GM11168 (cell line): Measurements from ENCODE around the gene KDM6B.
"Not testable (repeated sequence)": the region's sequence is repeated elsewhere in the genome, so short reads cannot be mapped to it uniquely, and the experiment has no call there.

ENCODE experiments used
- in situ Hi-C: fragments of 300-500 bp; cut with MboI; formaldehyde crosslinking; loops from one replicate; pipeline ENCODE4 v1.12.0; 2022; ENCODE audit warnings: low sequenced_read_pairs; ENCODE audit not compliant: unreplicated experiment

The KDM6B gene

GRCh38 chr17:7851438-7852261 is 17.6 kb downstream of the KDM6B start:
- in situ Hi-C loops: no loop called here

- in situ Hi-C loops: no loop called here
These were observed 18.2 kb downstream of the KDM6B start for GRCh38 chr17:7852262-7852670.

DNA sequence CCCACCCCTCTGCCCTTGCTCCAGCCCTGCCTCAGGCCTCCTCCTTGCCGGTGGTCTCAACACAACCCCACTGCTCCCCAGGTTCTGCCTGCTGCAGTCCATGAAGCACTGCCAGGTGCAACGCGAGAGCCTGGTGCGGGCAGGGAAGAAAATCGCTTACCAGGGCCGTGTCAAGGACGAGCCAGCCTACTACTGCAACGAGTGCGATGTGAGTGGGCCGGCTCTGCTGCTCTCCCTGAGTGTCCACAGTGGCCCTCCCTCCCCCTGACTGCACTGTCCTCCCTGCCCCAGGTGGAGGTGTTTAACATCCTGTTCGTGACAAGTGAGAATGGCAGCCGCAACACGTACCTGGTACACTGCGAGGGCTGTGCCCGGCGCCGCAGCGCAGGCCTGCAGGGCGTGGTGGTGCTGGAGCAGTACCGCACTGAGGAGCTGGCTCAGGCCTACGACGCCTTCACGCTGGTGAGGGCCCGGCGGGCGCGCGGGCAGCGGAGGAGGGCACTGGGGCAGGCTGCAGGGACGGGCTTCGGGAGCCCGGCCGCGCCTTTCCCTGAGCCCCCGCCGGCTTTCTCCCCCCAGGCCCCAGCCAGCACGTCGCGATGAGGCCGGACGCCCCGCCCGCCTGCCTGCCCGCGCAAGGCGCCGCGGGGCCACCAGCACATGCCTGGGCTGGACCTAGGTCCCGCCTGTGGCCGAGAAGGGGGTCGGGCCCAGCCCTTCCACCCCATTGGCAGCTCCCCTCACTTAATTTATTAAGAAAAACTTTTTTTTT is 19.1 kb downstream of the KDM6B start:
- in situ Hi-C loops: no loop called here

DNA sequence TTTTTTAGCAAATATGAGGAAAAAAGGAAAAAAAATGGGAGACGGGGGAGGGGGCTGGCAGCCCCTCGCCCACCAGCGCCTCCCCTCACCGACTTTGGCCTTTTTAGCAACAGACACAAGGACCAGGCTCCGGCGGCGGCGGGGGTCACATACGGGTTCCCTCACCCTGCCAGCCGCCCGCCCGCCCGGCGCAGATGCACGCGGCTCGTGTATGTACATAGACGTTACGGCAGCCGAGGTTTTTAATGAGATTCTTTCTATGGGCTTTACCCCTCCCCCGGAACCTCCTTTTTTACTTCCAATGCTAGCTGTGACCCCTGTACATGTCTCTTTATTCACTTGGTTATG is 19.6 kb downstream of the KDM6B start:
- in situ Hi-C loops: no loop called here

DNA sequence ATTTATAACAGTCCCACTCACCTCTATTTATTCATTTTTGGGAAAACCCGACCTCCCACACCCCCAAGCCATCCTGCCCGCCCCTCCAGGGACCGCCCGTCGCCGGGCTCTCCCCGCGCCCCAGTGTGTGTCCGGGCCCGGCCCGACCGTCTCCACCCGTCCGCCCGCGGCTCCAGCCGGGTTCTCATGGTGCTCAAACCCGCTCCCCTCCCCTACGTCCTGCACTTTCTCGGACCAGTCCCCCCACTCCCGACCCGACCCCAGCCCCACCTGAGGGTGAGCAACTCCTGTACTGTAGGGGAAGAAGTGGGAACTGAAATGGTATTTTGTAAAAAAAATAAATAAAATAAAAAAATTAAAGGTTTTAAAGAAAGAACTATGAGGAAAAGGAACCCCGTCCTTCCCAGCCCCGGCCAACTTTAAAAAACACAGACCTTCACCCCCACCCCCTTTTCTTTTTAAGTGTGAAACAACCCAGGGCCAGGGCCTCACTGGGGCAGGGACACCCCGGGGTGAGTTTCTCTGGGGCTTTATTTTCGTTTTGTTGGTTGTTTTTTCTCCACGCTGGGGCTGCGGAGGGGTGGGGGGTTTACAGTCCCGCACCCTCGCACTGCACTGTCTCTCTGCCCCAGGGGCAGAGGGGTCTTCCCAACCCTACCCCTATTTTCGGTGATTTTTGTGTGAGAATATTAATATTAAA is 20.2 kb downstream of the KDM6B start:
- in situ Hi-C loops: no loop called here

DNA sequence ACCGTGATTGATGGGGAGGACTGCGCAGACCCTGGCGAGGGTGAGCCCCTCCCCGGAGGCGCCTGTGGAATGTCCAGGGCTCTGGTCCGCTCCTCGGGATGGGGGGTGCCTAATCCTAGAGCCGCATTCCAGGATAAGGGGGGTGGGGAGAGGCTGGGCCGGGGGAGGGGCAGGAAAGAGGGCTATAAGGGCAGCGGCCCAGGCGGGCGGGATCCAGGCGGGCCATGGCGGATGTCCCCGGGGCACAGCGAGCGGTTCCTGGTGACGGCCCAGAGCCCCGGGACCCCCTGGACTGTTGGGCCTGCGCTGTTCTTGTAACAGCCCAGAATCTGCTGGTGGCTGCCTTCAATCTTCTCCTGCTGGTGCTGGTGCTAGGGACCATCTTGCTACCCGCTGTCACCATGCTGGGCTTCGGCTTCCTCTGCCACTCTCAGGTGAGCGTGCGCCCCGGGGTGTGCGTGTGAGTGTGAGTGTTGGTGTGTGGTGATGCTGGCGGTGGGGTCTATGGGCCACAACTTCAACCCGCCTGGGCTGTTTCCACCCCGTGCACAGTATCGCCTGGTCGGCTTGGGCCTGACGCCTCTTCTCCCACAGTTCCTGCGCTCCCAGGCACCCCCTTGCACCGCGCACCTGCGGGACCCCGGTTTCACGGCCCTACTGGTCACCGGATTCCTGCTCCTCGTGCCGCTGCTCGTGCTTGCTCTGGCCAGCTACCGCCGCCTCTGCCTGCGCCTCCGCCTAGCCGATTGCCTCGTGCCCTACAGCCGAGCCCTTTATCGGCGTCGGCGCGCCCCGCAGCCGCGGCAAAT is 21.0 kb downstream of the KDM6B start, which contains the start of gene TMEM88:
TSS of gene TMEM88 (plus strand) at position 216 of the 809 bp plus-strand sequence. CDS start at position 225, 9 bp downstream.
- in situ Hi-C loops: no loop called here

DNA sequence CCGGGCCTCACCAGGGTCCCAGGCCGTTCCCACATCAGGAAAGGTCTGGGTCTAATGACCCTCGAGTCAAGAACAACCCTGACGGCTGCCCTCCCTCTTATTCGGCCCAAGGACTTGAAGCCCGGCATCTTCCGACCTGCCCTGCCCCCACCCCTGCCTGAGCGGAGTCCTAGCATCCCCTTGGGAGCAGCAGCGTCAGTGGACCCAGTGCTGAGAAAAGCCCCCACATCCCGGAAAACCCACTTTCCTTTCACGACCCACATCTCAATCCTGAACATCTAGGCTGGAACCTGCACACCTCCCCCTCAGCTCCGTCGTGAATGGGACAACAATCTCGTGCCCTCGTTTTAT is 21.6 kb downstream of the KDM6B start:
- in situ Hi-C loops: no loop called here

DNA sequence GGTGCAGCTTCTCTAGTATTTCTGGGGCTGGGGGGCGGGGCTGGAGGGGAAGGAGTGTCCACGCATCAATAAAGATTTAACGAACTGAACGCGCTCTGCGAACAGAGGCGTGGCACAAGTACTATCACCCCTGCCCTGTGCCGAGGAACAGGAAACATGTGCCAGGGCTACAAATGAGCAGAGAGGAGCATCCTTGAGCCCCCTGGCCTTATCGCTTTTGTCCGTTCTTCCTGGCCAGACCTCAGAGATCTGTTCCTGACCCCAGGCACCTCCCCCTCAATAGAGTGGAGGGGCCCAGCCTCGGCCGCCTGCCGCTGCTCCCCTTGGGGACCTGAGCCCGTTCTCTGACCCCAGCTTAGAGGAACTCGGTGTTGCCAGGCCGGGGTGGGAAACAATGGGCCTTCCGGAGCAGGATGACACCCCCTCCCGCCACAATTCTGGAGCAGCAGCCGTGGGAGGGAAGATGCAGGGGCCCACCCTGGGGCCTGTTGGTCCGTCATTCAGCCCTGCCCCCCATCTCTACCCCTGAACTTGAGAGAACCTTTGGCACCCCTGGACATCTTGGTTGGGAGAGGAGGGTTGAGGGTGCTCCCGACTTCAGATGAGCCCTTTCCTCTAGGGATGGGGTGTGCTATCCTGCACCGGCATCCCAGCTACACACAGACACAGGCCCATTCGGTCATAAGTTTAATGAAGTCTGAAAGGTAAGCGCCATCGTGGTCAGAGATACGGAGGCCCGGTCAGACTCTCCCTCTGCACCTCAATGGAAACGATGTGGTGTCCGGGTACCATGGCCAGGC is 22.2 kb downstream of the KDM6B start:
- in situ Hi-C loops: no loop called here

DNA sequence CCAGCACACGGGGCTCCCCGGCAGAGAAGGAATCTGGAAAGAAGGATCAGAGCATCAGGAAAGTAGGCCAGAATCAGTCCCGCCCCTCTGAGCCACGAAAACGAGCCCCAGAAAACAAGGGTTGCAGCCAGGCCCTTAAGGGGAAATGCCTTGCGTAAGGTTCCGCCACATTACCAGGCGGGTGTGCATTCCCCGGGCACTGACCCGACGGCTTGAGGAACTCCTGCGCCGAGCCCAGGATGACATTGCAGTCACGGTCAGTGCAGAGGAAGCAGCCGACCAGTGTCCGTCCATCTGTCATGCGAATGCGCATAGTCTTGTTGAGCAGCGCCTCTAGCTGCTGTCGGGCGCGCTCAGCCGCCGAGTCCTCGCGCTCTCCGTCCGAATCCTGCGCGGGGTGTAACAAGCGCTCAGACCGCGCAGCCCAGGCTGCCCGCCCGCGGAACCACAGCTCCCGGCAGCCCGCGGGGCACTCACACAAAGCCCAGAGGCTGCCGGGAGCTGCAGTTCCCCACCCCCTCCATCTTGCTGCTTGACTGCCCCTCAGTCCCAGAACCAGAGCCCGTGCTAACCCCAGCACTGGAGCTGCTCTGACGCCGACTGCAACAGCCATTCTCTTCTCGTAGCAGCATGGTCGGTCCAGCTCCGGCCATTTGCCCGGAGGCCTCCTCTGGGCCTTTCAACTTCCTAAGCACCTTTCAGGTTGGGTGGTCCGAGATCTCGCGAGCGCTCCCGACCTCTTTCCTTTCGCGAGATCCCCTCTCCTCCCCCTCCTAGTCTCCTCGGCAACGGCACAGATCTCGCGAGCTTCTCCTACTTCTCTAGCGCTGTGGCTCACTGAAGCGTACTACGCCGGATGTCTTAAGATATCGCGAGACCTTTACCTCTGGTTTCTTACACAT is 23.0 kb downstream of the KDM6B start, which contains the start of gene NAA38:
TSS of gene NAA38 (minus strand) at position 749 of the 902 bp plus-strand sequence. CDS start at position 653, 96 bp downstream.
- in situ Hi-C loops: no loop called here

DNA sequence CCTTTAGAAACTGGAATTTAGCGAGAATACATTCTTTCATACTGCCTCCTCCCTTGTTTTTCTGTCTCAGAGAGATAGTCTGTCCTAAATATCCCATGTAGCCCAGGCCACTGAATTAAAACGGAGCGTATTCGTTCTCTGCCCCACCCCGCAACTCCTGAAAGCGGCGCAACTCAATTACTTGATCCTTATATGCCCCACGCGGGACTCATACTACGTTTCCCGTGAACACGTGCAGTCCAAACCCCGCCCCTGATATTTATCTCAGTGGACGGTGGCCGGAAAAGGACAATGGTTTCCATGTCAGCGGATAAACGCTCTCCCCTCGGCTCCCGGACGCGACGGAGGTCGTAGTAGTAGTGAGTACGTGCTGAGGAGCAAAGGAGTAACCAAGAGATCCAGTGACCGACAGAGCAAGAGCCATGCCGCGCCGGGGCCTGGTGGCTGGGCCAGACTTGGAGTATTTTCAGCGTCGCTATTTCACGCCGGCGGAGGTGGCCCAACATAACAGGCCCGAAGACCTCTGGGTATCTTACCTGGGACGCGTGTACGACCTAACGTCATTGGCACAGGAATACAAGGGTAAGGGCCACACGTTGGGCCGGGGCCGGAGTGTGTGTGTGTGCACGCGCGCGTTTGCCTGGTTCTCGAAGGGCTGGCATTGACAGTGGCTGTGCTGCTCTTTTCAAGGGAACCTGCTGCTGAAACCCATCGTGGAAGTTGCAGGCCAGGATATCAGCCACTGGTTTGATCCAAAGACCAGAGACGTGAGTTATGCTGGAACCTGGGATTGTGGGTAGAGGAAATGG is 23.9 kb downstream of the KDM6B start, which contains the start of gene CYB5D1:
TSS of gene CYB5D1 (plus strand) at position 291 of the 809 bp plus-strand sequence. CDS start at position 423, 132 bp downstream.
- in situ Hi-C loops: no loop called here

GRCh38 chr17:7858522-7858810 is 24.4 kb downstream of the KDM6B start:
- in situ Hi-C loops: no loop called here

GRCh38 chr17:7859028-7859427 is 25.0 kb downstream of the KDM6B start:
- in situ Hi-C loops: no loop called here

GRCh38 chr17:7862692-7863437 is 28.8 kb downstream of the KDM6B start:
- in situ Hi-C loops: no loop called here

- in situ Hi-C loops: not testable (repeated sequence)
These were observed 30.4 kb downstream of the KDM6B start for GRCh38 chr17:7864384-7864783.

- in situ Hi-C loops: no loop called here
These were observed 31.1 kb downstream of the KDM6B start for GRCh38 chr17:7864995-7865650.

- in situ Hi-C loops: no loop called here
These were observed 33.9 kb downstream of the KDM6B start for GRCh38 chr17:7867881-7868329.
